Body of pancreas (tissue), 4 donors: ENCODE measurements around the gene RABIF. TPM values are rescaled to one million over a fixed set of nuclear protein-coding genes. Genes with fewer than 3 reads are reported as not detected.
"Not testable (repeated sequence)": the region's sequence is repeated elsewhere in the genome, so short reads cannot be mapped to it uniquely, and the experiment has no call there.

Experiments used
- ATAC-seq: fragments of 150-250 bp; one replicate; pipeline ENCODE4 v1.9.1; 2016
- DNase-seq, 4 donors: peaks; one replicate each; pipeline ENCODE4 v3.0.0-alpha.2; 2019
- H3K27ac ChIP-seq, 4 donors: fragments of 200-600 bp; sonication (generic); 1 replicate in 3 of 4; 2 replicates in 1 of 4; pipeline versions ENCODE4 v1.5.1 to v1.6.1; 2016 to 2019; ENCODE audit warnings: mild to moderate bottlenecking in 1 of 4, mixed read lengths in 1 of 4, moderate library complexity in 1 of 4
- H3K27me3 ChIP-seq, 2 donors: fragments of 200-600 bp; sonication (generic); one replicate each; pipeline ENCODE4 v1.6.0; 2016; ENCODE audit warnings: mild to moderate bottlenecking in 1 of 2
- H3K36me3 ChIP-seq, 2 donors: fragments of 200-600 bp; sonication (generic); replicated peaks in 1 of 2; 2 replicates each; pipeline ENCODE4 v1.5.1; 2016; ENCODE audit warnings: low read depth in 2 of 2; ENCODE audit not compliant: insufficient read depth in 1 of 2
- H3K4me1 ChIP-seq: fragments of 200-600 bp; sonication (generic); one replicate; pipeline ENCODE4 v1.6.0; 2016
- H3K4me3 ChIP-seq, 2 donors: fragments of 200-600 bp; sonication (generic); 1 replicate in 1 of 2; 2 replicates in 1 of 2; pipeline ENCODE4 v1.5.1; 2016 to 2019
- H3K9me3 ChIP-seq, 3 donors: fragments of 200-600 bp; sonication (generic); 1 replicate in 2 of 3; 2 replicates in 1 of 3; pipeline ENCODE4 v1.5.1; 2016
- POLR2A ChIP-seq, 3 donors: fragments of 450-650 bp; IDR thresholded peaks; one replicate each; pipeline ENCODE4 v1.6.1; 2016; ENCODE audit warnings: antibody characterized with exemption in 3 of 3, mild to moderate bottlenecking in 2 of 3
- WGBS, 2 donors: methylation state at CpG; one replicate each; pipeline ENCODE4 v1.1.5; 2017; 5-methylcytosine and 5-hydroxymethylcytosine counted together
- intact Hi-C: fragments of 100-400 bp; cut with DNase I; formaldehyde crosslinking; loops from one replicate; pipeline ENCODE4 v1.15.1; 2023
- total RNA-seq, 2 donors: library from RNA; depleted of rRNA; stranded (reverse); fragments of >200 nt; gene quantifications; one replicate each; pipeline ENCODE4 v1.1.0, GENCODE V29; 2016
- TF ChIP-seq, protein P1 (sequence below), 7 experiments: fragments of 450-650 bp in 4 of 7; fragments of 200-600 bp in 3 of 7; sonication (generic) in 3 of 7; IDR thresholded peaks; one replicate each; pipeline ENCODE4 v1.5.1; 2016 to 2019; ENCODE audit warnings: antibody characterized with exemption in 7 of 7

RABIF gene
- total RNA-seq, 2 donors from 2014 or later, result 2.6 to 4.0 TPM

DNA sequence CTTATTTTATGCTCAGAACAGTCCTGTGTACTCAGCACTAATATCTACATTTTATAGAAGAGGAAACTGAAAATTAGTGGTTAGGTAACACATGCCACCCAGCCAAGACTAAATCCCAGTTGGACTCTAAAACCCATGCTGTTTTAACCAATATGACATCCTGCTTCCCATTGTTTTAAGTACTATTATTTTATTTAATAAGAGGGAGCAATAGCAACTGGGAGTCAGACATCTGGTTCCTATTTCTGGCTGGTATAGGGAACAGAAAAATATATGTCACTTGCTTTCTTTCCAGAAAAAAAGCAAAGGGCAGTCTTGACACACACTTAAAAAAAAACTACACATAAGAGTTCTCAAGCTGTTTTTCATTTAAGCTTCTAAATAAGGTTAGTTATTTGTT, 26.2 kb upstream of the RABIF start:
- ATAC-seq, result no peak
- Histone ChIP-seq H3K27me3 (no peaks in the 10 kb centered on the region), H3K4me3 (no peak overlapping the region), H3K9me3 (no peaks in the 10 kb centered on the region), H3K4me1 (no peaks in the 10 kb centered on the region), H3K36me3 (peaks cover 13 to 33% of the 10 kb centered on the region in 2 donors), H3K27ac (no peak overlapping the region)
- no peak for DNase-seq
- intact Hi-C loops, result no loop called here
- TF ChIP-seq, protein P1, sequence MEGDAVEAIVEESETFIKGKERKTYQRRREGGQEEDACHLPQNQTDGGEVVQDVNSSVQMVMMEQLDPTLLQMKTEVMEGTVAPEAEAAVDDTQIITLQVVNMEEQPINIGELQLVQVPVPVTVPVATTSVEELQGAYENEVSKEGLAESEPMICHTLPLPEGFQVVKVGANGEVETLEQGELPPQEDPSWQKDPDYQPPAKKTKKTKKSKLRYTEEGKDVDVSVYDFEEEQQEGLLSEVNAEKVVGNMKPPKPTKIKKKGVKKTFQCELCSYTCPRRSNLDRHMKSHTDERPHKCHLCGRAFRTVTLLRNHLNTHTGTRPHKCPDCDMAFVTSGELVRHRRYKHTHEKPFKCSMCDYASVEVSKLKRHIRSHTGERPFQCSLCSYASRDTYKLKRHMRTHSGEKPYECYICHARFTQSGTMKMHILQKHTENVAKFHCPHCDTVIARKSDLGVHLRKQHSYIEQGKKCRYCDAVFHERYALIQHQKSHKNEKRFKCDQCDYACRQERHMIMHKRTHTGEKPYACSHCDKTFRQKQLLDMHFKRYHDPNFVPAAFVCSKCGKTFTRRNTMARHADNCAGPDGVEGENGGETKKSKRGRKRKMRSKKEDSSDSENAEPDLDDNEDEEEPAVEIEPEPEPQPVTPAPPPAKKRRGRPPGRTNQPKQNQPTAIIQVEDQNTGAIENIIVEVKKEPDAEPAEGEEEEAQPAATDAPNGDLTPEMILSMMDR (IDR thresholded peaks at IDR 0.05), result no peak
- TF ChIP-seq POLR2A (IDR thresholded peaks at IDR 0.05), result no peak

DNA sequence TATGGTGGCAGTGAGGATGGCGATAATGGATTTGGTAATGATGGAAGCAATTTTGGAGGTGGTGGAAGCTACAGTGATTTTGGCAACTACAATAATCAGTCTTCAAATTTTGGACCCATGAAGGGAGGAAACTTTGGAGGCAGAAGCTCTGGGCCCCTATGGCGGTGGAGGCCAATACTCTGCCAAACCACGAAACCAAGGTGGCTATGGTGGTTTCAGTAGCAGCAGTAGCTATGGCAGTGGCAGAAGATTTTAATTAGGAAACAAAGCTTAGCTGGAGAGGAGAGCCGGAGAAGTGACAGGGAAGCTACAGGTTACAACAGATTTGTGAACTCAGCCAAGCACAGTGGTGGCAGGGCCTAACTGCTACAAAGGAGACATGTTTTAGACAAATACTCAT, 23.5 kb upstream of the RABIF start:
- ATAC-seq, DNase-seq, intact Hi-C loops, H3K27me3 ChIP-seq, H3K9me3 ChIP-seq, H3K4me1 ChIP-seq, H3K4me3 ChIP-seq, H3K27ac ChIP-seq: not testable (repeated sequence)
- 92 to 93% methylated on average over 4 of the region's 4 CpGs for WGBS, 2 donors
- peaks cover 4 to 34% of the 10 kb centered on the region in 2 donors for H3K36me3 ChIP-seq

DNA sequence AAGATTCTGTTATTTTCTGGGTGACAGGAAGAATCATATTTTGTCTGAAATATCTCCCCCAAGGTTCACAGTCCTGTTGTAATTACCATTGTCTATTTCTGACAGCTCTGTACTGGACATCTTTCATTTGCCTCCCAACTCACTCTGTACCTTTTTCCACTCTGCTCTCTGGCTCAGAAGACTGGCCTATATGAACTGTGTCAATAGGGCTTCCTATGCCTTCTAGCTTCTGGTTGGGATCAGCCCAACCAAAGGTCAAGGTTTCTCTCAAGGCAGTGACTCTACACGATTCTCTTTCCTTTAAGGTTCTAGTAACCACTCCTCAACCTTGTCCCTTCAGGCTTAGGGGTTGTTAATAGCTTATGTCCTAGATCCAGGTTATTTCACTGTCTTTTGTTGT, 20.5 kb upstream of the RABIF start:
- Histone ChIP-seq H3K27ac (no peak overlapping the region), H3K4me3 (no peak overlapping the region), H3K27me3 (no peaks in the 10 kb centered on the region), H3K4me1 (no peaks in the 10 kb centered on the region), H3K36me3 (peaks cover 4 to 36% of the 10 kb centered on the region in 2 donors), H3K9me3 (no peaks in the 10 kb centered on the region)
- 64 to 85% methylated on average over 1 of the region's 1 CpG for WGBS, 2 donors
- TF ChIP-seq, protein P1 (IDR thresholded peaks at IDR 0.05), result no peak
- no peak for TF ChIP-seq POLR2A (IDR thresholded peaks at IDR 0.05)
- ATAC-seq (no peak), DNase-seq (no peak)
- intact Hi-C loops, result no loop called here

DNA sequence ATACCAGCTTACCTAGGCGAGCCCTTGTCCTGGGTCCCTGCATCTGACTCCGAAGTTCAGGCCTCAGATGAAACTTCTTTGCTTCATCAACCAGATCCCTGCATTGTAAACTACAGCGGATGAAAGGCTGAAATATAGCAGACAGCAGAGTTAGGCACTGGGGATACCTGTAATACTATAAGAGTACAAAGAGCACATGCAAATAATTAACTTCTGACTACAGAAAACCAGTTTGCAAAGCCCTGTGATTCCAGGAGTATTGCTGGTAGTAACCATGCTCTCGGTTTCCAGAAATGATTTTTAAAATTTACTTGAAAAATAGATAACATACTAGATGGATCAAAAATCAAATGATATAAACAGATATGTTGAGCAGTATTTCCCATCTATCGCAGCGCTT, 20.0 kb upstream of the RABIF start:
- no peak for ATAC-seq
- Histone ChIP-seq H3K9me3 (no peaks in the 10 kb centered on the region), H3K4me1 (no peaks in the 10 kb centered on the region), H3K36me3 (peaks cover 4 to 33% of the 10 kb centered on the region in 2 donors), H3K4me3 (no peak overlapping the region), H3K27me3 (no peaks in the 10 kb centered on the region), H3K27ac (no peak overlapping the region)
- 92 to 95% methylated on average over 6 of the region's 6 CpGs for WGBS, 2 donors
- intact Hi-C loops, result no loop called here
- no peak for DNase-seq
- no peak for TF ChIP-seq POLR2A (IDR thresholded peaks at IDR 0.05)
- TF ChIP-seq, protein P1 (IDR thresholded peaks at IDR 0.05), result no peak

DNA sequence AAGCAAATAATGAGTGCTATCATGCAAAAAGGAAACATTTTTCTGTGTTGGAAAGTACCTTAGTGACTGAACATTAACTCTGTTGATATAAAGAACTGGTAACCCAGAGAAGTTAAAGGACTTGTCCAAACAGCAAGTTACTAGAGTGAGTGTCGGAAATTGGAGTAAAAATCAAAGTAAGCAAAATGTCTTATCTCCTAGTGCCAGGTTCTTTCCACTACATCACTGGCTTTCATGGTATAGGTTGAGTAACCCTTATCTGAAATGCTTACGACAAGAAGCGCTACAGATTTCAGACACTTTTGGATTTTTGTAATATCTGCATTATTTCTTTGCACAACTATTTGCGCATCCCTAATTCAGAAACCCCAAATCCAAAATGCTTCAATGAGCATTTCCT, 16.4 kb upstream of the RABIF start:
- ATAC-seq (no peak), DNase-seq (no peak)
- no peaks in the 10 kb centered on the region for H3K27me3 ChIP-seq
- no peak overlapping the region for H3K4me3 ChIP-seq
- 54 to 72% methylated on average over 4 of the region's 4 CpGs for WGBS, 2 donors
- no peaks in the 10 kb centered on the region for H3K9me3 ChIP-seq
- H3K36me3 ChIP-seq, result peaks cover 0 to 30% of the 10 kb centered on the region in 2 donors
- no peak overlapping the region for H3K27ac ChIP-seq
- no peak for TF ChIP-seq POLR2A (IDR thresholded peaks at IDR 0.05)
- TF ChIP-seq, protein P1 (IDR thresholded peaks at IDR 0.05), result no peak
- no peaks in the 10 kb centered on the region for H3K4me1 ChIP-seq
- intact Hi-C loops, result no loop called here

DNA sequence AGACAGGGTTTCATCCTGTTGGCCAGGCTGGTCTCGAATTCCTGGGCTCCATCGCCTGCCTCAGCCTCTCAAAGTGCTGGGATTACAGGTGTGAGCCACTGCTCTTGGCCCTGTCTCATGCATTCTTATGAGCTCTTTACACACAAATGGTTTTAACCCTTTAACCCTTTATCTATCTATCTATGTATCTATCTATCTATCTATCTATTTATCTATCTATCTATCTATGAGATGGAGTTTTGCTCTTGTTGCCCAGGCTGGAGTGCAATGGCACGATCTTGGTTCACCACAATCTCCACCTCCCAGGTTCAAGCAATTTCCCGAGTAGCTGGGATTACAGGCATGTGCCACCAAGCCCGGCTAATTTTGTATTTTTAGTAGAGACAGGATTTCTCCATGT, 14.9 kb upstream of the RABIF start:
- H3K27ac ChIP-seq, H3K4me3 ChIP-seq, intact Hi-C loops, H3K9me3 ChIP-seq, H3K27me3 ChIP-seq, DNase-seq, H3K4me1 ChIP-seq, ATAC-seq: not testable (repeated sequence)
- WGBS, 2 donors, result 93 to 94% methylated on average over 5 of the region's 5 CpGs
- H3K36me3 ChIP-seq, result peaks cover 0 to 22% of the 10 kb centered on the region in 2 donors
